ENCODE results near the gene XXYLT1.

GRCh38 chr3:195210266-195210973, 60.5 kb downstream of the XXYLT1 start:
- TF ChIP-seq CTCF (IDR thresholded peaks at IDR 0.05; ENCODE audit: low read length) (no peak), EZH2 (IDR thresholded peaks at IDR 0.05; ENCODE audit: borderline replicate concordance, low read length) (no peak)
